Esophagus muscularis mucosa (tissue), 4 donors: Measurements from ENCODE around the gene ROBO2. TPM values are rescaled to one million over a fixed set of nuclear protein-coding genes. Genes with fewer than 3 reads are reported as not detected.

Experiments used
- DNase-seq: peaks from one replicate; pipeline ENCODE4 v3.0.0-alpha.2; 2017; ENCODE audit errors: extremely low spot score
- H3K27ac ChIP-seq, 4 donors: fragments of 200-600 bp; sonication (generic); replicated peaks in 1 of 4; 1 replicate in 3 of 4; 2 replicates in 1 of 4; pipeline ENCODE4 v1.5.1; 2016 to 2019; ENCODE audit warnings: mild to moderate bottlenecking in 1 of 4
- H3K27me3 ChIP-seq, 4 donors: fragments of 200-600 bp; sonication (generic); one replicate each; pipeline versions ENCODE4 v1.5.1 to v1.6.0; 2016 to 2019
- H3K36me3 ChIP-seq, 4 donors: fragments of 200-600 bp; sonication (generic); one replicate each; pipeline ENCODE4 v1.5.1; 2016 to 2019
- H3K4me1 ChIP-seq, 4 donors: fragments of 200-600 bp; sonication (generic); one replicate each; pipeline ENCODE4 v1.5.1; 2016 to 2019
- H3K4me3 ChIP-seq, 4 donors: fragments of 200-600 bp; sonication (generic); 1 replicate in 2 of 4; 2 replicates in 2 of 4; pipeline ENCODE4 v1.5.1; 2016 to 2019; ENCODE audit warnings: mild to moderate bottlenecking in 4 of 4, moderate library complexity in 1 of 4
- H3K9me3 ChIP-seq, 4 donors: fragments of 200-600 bp; sonication (generic); 1 replicate in 3 of 4; 2 replicates in 1 of 4; pipeline ENCODE4 v1.5.1; 2016 to 2019
- CTCF ChIP-seq, 3 experiments: fragments of 200-600 bp in 2 of 3; fragments of 450-650 bp in 1 of 3; sonication (generic) in 2 of 3; IDR thresholded peaks; one replicate each; pipeline ENCODE4 v1.5.1; 2017 to 2019; ENCODE audit warnings: antibody characterized with exemption in 3 of 3, mild to moderate bottlenecking in 2 of 3, moderate library complexity in 1 of 3
- EP300 ChIP-seq: sonication (generic); formaldehyde crosslinking; IDR thresholded peaks from one replicate; pipeline ENCODE4 v1.6.1; 2017; ENCODE audit warnings: antibody characterized with exemption
- POLR2A ChIP-seq: fragments of 450-650 bp; IDR thresholded peaks from one replicate; pipeline ENCODE4 v1.6.1; 2017; ENCODE audit warnings: antibody characterized with exemption, moderate library complexity, mild to moderate bottlenecking, low read depth
- POLR2AphosphoS5 ChIP-seq, 2 donors: sonication (generic); formaldehyde crosslinking; IDR thresholded peaks; one replicate each; pipeline ENCODE4 v1.6.1; 2017; ENCODE audit warnings: antibody characterized with exemption in 2 of 2
- WGBS: methylation state at CpG from one replicate; pipeline ENCODE4 v1.1.5; 2018; 5-methylcytosine and 5-hydroxymethylcytosine counted together
- intact Hi-C: fragments of 100-400 bp; cut with DNase I; formaldehyde crosslinking; loops from one replicate; pipeline ENCODE4 v1.15.1; 2023
- total RNA-seq, 4 donors: library from RNA; depleted of rRNA; stranded (reverse); fragments of >200 nt; gene quantifications; one replicate each; pipeline versions ENCODE4 v1.1.0 to v1.2.1, GENCODE V29; 2016

Gene ROBO2
- total RNA-seq, 4 donors from 2014 or later, result 0.83 to 2.1 (median 1.3) TPM

GRCh38 chr3:77325702-77326101 is 285.8 kb downstream of the ROBO2 start:
- TF ChIP-seq CTCF (IDR thresholded peaks at IDR 0.05) (no peak), POLR2AphosphoS5 (IDR thresholded peaks at IDR 0.05) (no peak), EP300 (no peak), POLR2A (no peak)
- intact Hi-C loops, result no loop called here
- DNase-seq, result no peak
- 93% methylated on average over 2 of the region's 2 CpGs for WGBS
- Histone ChIP-seq H3K27me3 (no peaks in the 10 kb centered on the region), H3K4me3 (no peak overlapping the region), H3K9me3 (no peaks in the 10 kb centered on the region), H3K27ac (no peak overlapping the region), H3K4me1 (peaks cover 0 to 16% (median 7%) of the 10 kb centered on the region in 4 donors), H3K36me3 (no peaks in the 10 kb centered on the region)

DNA sequence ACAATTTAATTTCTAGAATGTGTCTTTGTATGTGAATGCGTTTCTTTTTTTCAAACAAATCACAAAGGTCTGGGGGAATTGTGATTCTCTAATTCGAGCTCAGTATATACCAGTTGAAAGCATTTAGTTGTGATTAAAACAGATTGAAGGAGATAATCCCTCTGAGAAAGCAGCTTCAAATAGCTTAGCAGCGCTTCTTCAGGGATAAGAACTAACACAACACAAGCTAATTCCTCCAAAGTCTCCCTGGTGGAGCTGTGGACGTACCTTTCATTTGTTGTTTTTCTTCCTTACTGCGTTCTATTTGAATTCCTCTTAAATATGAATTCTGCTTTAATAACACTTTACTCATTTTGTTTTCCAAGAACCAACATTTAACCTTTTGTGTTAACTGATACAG is 286.7 kb downstream of the ROBO2 start:
- intact Hi-C loops, result no loop called here
- no peak for DNase-seq
- no peak for TF ChIP-seq POLR2A
- no peak for TF ChIP-seq EP300
- TF ChIP-seq CTCF (IDR thresholded peaks at IDR 0.05), result no peak
- Histone ChIP-seq H3K4me3 (no peak overlapping the region), H3K4me1 (peaks cover 0 to 16% (median 7%) of the 10 kb centered on the region in 4 donors), H3K27me3 (no peaks in the 10 kb centered on the region), H3K36me3 (no peaks in the 10 kb centered on the region), H3K27ac (no peak overlapping the region), H3K9me3 (no peaks in the 10 kb centered on the region)
- WGBS, result 88% methylated on average over 5 of the region's 5 CpGs

GRCh38 chr3:77328690-77329089 is 288.8 kb downstream of the ROBO2 start:
- H3K36me3 ChIP-seq, result no peaks in the 10 kb centered on the region
- intact Hi-C loops, result no loop called here
- no peaks in the 10 kb centered on the region for H3K9me3 ChIP-seq
- no peak overlapping the region for H3K4me3 ChIP-seq
- WGBS, result 50% methylated on average over 1 of the region's 1 CpG
- TF ChIP-seq POLR2AphosphoS5 (IDR thresholded peaks at IDR 0.05), result no peak
- TF ChIP-seq POLR2A, result no peak
- no peak for TF ChIP-seq EP300
- no peak for TF ChIP-seq CTCF (IDR thresholded peaks at IDR 0.05)
- H3K27me3 ChIP-seq, result no peaks in the 10 kb centered on the region
- no peak for DNase-seq
- peaks cover 0 to 16% (median 7%) of the 10 kb centered on the region in 4 donors for H3K4me1 ChIP-seq
- no peak overlapping the region for H3K27ac ChIP-seq

- no peak for DNase-seq
- WGBS, result 34% methylated on average over 4 of the region's 4 CpGs
- Histone ChIP-seq H3K9me3 (no peaks in the 10 kb centered on the region), H3K4me3 (no peak overlapping the region), H3K36me3 (no peaks in the 10 kb centered on the region), H3K4me1 (peaks cover 0 to 16% (median 7%) of the 10 kb centered on the region in 4 donors), H3K27me3 (no peaks in the 10 kb centered on the region), H3K27ac (no peak overlapping the region)
- TF ChIP-seq CTCF (IDR thresholded peaks at IDR 0.05), result no peak
- no peak for TF ChIP-seq EP300
- TF ChIP-seq POLR2A, result no peak
- no peak for TF ChIP-seq POLR2AphosphoS5 (IDR thresholded peaks at IDR 0.05)
- intact Hi-C loops, result no loop called here
Measured at GRCh38 chr3:77329116-77329515, 289.2 kb downstream of the ROBO2 start.

DNA sequence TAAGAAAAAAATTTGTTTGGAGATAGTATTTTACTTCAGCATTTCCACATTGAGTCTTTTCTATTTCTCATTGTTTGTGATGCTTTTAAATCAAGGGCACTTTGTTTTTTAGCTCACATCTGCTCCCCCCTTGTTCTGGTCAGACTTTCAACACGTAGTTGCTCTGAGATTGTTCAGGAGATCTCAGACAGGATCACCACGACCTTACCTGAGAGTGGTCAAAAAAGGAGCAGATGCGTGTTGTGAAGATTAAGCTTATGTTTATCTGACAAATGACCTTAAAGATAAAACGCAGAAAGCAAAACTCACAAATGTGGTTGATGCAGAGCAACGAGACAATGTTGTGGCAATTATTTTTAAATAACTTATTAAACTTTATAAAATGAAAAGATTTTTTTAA is 298.3 kb downstream of the ROBO2 start:
- no peak for DNase-seq
- no peaks in the 10 kb centered on the region for H3K4me1 ChIP-seq
- intact Hi-C loops, result no loop called here
- no peak overlapping the region for H3K4me3 ChIP-seq
- TF ChIP-seq POLR2A (no peak), CTCF (IDR thresholded peaks at IDR 0.05) (no peak), EP300 (no peak), POLR2AphosphoS5 (IDR thresholded peaks at IDR 0.05) (no peak)
- H3K36me3 ChIP-seq, result no peaks in the 10 kb centered on the region
- no peaks in the 10 kb centered on the region for H3K9me3 ChIP-seq
- WGBS, result 72% methylated on average over 5 of the region's 5 CpGs
- no peak overlapping the region for H3K27ac ChIP-seq
- no peaks in the 10 kb centered on the region for H3K27me3 ChIP-seq
